GM23338 (cell line): Measurements from ENCODE around the gene PAFAH2. TPM values are rescaled to one million over a fixed set of nuclear protein-coding genes. Genes with fewer than 3 reads are reported as not detected.

Source experiments
- ATAC-seq: fragments of 200-7000 bp; cut with Tn5 transposase; 3 replicates; pipeline ENCODE4 v1.9.1; 2020
- DNase-seq: peaks from one replicate; pipeline ENCODE4 v3.0.0-alpha.2; 2015; ENCODE audit warnings: low spot score
- H2AFZ ChIP-seq: fragments of 200-600 bp; sonication (generic); 2 replicates; pipeline ENCODE4 v1.8.0; 2016; ENCODE audit warnings: antibody characterized with exemption, mild to moderate bottlenecking, moderate library complexity
- H3F3A ChIP-seq: fragments of 200-600 bp; sonication (generic); replicated peaks from 2 replicates; pipeline ENCODE4 v1.8.0; 2017; ENCODE audit warnings: antibody characterized with exemption, mixed run types, low read depth
- H3K27ac ChIP-seq: fragments of 200-600 bp; sonication (generic); 2 replicates; pipeline ENCODE4 v1.6.1; 2016; ENCODE audit warnings: low read depth
- H3K27me3 ChIP-seq: fragments of 200-600 bp; sonication (generic); 2 replicates; pipeline ENCODE4 v1.8.0; 2016; ENCODE audit warnings: mild to moderate bottlenecking, mixed run types, moderate library complexity; ENCODE audit not compliant: insufficient read depth
- H3K36me3 ChIP-seq: fragments of 200-600 bp; sonication (generic); 2 replicates; pipeline ENCODE4 v1.8.0; 2016; ENCODE audit warnings: mild to moderate bottlenecking; ENCODE audit not compliant: insufficient read depth
- H3K4me1 ChIP-seq: fragments of 200-600 bp; sonication (generic); 2 replicates; pipeline ENCODE4 v1.8.0; 2016; ENCODE audit warnings: mild to moderate bottlenecking, moderate library complexity; ENCODE audit not compliant: insufficient read depth
- H3K4me2 ChIP-seq: fragments of 200-600 bp; sonication (generic); 2 replicates; pipeline ENCODE4 v1.7.1; 2017; ENCODE audit warnings: mixed run types
- H3K4me3 ChIP-seq: fragments of 200-600 bp; sonication (generic); 2 replicates; pipeline ENCODE4 v1.6.1; 2016; ENCODE audit warnings: mixed run types
- H3K79me2 ChIP-seq: fragments of 200-600 bp; sonication (generic); replicated peaks from 2 replicates; pipeline ENCODE4 v1.8.0; 2017; ENCODE audit warnings: mild to moderate bottlenecking; ENCODE audit not compliant: insufficient read depth
- H3K9me2 ChIP-seq: fragments of 200-600 bp; sonication (generic); 2 replicates; pipeline ENCODE4 v1.8.0; 2017; ENCODE audit not compliant: insufficient read depth
- H4K20me1 ChIP-seq: fragments of 200-600 bp; sonication (generic); replicated peaks from 2 replicates; pipeline ENCODE4 v1.8.0; 2017; ENCODE audit warnings: mild to moderate bottlenecking; ENCODE audit not compliant: insufficient read depth
- H3K27ac Mint-ChIP-seq: 2 replicates; pipeline ENCODE4 v1.8.0; 2020; ENCODE audit warnings: inconsistent platforms, mild to moderate bottlenecking, moderate library complexity, mixed read lengths
- H3K27me3 Mint-ChIP-seq: 3 replicates; pipeline ENCODE4 v1.8.0; 2022; ENCODE audit warnings: low read depth, mild to moderate bottlenecking, moderate library complexity, mixed read lengths, inconsistent platforms; ENCODE audit not compliant: insufficient read depth, poor library complexity
- H3K36me3 Mint-ChIP-seq: 3 replicates; pipeline ENCODE4 v1.8.0; 2021; ENCODE audit warnings: low read depth, mild to moderate bottlenecking, inconsistent platforms, moderate library complexity, mixed read lengths
- H3K4me1 Mint-ChIP-seq: 3 replicates; pipeline ENCODE4 v1.8.0; 2020; ENCODE audit warnings: mild to moderate bottlenecking, inconsistent platforms, mixed read lengths
- H3K4me3 Mint-ChIP-seq: 3 replicates; pipeline ENCODE4 v1.8.0; 2021; ENCODE audit warnings: moderate library complexity, mild to moderate bottlenecking, inconsistent platforms, mixed read lengths
- H3K9me3 Mint-ChIP-seq: 3 replicates; pipeline ENCODE4 v1.8.0; 2020; ENCODE audit warnings: moderate library complexity, mild to moderate bottlenecking, inconsistent platforms, mixed read lengths
- CREB1 ChIP-seq: fragments of 250-450 bp; sonication (Bioruptor Pico); IDR thresholded peaks from 2 replicates; pipeline ENCODE4 v1.5.0; 2020; ENCODE audit warnings: low read depth, mild to moderate bottlenecking, moderate library complexity
- CTCF ChIP-seq, 2 experiments: fragments of 200-600 bp in 1 of 2; sonication (generic) in 1 of 2; conservative IDR thresholded peaks; 2 replicates each; pipeline versions ENCODE4 v1.5.1 to v1.6.1; 2016 to 2017; ENCODE audit warnings: antibody characterized with exemption in 2 of 2, low read depth in 2 of 2, mild to moderate bottlenecking in 2 of 2, moderate library complexity in 1 of 2
- ETS1 ChIP-seq: IDR thresholded peaks from 2 replicates; pipeline ENCODE4 v1.6.1; 2016; ENCODE audit warnings: antibody characterized with exemption
- EZH2 ChIP-seq: fragments of 200-600 bp; sonication (generic); IDR thresholded peaks from one replicate; pipeline ENCODE4 v1.8.0; 2017; ENCODE audit warnings: antibody characterized with exemption, mild to moderate bottlenecking, low read depth; ENCODE audit not compliant: unreplicated experiment
- EZH2phosphoT487 ChIP-seq: fragments of 200-600 bp; sonication (generic); IDR thresholded peaks from one replicate; pipeline ENCODE4 v1.8.1; 2018; ENCODE audit warnings: antibody characterized with exemption; ENCODE audit not compliant: unreplicated experiment
- JUNB ChIP-seq: IDR thresholded peaks from one replicate; pipeline ENCODE4 v1.6.1; 2016; ENCODE audit warnings: antibody characterized with exemption; ENCODE audit not compliant: unreplicated experiment
- NANOG ChIP-seq: IDR thresholded peaks from 2 replicates; pipeline ENCODE4 v1.6.1; 2016; ENCODE audit warnings: antibody characterized with exemption, borderline replicate concordance
- POLR2AphosphoS5 ChIP-seq: IDR thresholded peaks from 2 replicates; pipeline ENCODE4 v1.6.1; 2016; ENCODE audit warnings: antibody characterized with exemption, low read depth
- STAT1 ChIP-seq: IDR thresholded peaks from one replicate; pipeline ENCODE4 v1.6.1; 2016; ENCODE audit warnings: antibody characterized with exemption; ENCODE audit not compliant: unreplicated experiment
- ZNF114 ChIP-seq: fragments of 250-450 bp; sonication (Bioruptor Pico); IDR thresholded peaks from 2 replicates; pipeline ENCODE4 v1.5.0; 2020; ENCODE audit warnings: mild to moderate bottlenecking, moderate library complexity
- ZNF331 ChIP-seq: fragments of 250-450 bp; sonication (Bioruptor Pico); IDR thresholded peaks from 2 replicates; pipeline ENCODE4 v1.5.0; 2020; ENCODE audit warnings: low read depth, mild to moderate bottlenecking, moderate library complexity
- polyA plus RNA-seq: library from polyadenylated mRNA; unstranded; fragments of >200 nt; fragmentation: Nextera tagmentation; extraction: Ambion mirVana; gene quantifications from 2 replicates; pipeline ENCODE4 v1.2.1, GENCODE V29; 2016
- total RNA-seq: library from RNA; depleted of rRNA; stranded (reverse); fragments of >200 nt; shearing (Covaris generic); gene quantifications from 2 replicates; pipeline ENCODE4 v1.2.3, GENCODE V29; 2014
- TF ChIP-seq, protein P1 (sequence below): IDR thresholded peaks from one replicate; pipeline ENCODE4 v1.6.1; 2018; ENCODE audit warnings: antibody characterized with exemption; ENCODE audit not compliant: unreplicated experiment
- TF ChIP-seq, protein P2 (sequence below): fragments of 250-450 bp; sonication (Bioruptor Pico); IDR thresholded peaks from 2 replicates; pipeline ENCODE4 v1.5.0; 2020; ENCODE audit warnings: mild to moderate bottlenecking, moderate library complexity

Gene PAFAH2
- total and polyA plus RNA-seq, 2 experiments from 2014 or later, result 5.7 to 10.3 TPM

- H3K4me3 ChIP-seq, result no peak overlapping the region
- Mint-ChIP-seq H3K4me1 (peaks cover 12% of the 10 kb centered on the region; the same call in 2 of the 3 replicates), H3K27ac (no peak overlapping the region), H3K27me3 (peaks cover 9% of the 10 kb centered on the region), H3K9me3 (no peaks in the 10 kb centered on the region), H3K36me3 (peaks cover 34% of the 10 kb centered on the region), H3K4me3 (no peak overlapping the region)
- no peaks in the 10 kb centered on the region for H3K27me3 ChIP-seq
- H3K4me2 ChIP-seq, result no peak overlapping the region
- no peaks in the 10 kb centered on the region; the same call in none of the 2 replicates for H3K4me1 ChIP-seq
- no peaks in the 10 kb centered on the region for H3K79me2 ChIP-seq
- no peak overlapping the region for H2AFZ ChIP-seq
- 0 out of 2 replicates have a peak, but pooled peaks cover 7% of the 10 kb centered on the region for H3K36me3 ChIP-seq
- DNase-seq, result peak; percentile 32
- no peaks in the 10 kb centered on the region for H3F3A ChIP-seq
- TF ChIP-seq, protein P1, sequence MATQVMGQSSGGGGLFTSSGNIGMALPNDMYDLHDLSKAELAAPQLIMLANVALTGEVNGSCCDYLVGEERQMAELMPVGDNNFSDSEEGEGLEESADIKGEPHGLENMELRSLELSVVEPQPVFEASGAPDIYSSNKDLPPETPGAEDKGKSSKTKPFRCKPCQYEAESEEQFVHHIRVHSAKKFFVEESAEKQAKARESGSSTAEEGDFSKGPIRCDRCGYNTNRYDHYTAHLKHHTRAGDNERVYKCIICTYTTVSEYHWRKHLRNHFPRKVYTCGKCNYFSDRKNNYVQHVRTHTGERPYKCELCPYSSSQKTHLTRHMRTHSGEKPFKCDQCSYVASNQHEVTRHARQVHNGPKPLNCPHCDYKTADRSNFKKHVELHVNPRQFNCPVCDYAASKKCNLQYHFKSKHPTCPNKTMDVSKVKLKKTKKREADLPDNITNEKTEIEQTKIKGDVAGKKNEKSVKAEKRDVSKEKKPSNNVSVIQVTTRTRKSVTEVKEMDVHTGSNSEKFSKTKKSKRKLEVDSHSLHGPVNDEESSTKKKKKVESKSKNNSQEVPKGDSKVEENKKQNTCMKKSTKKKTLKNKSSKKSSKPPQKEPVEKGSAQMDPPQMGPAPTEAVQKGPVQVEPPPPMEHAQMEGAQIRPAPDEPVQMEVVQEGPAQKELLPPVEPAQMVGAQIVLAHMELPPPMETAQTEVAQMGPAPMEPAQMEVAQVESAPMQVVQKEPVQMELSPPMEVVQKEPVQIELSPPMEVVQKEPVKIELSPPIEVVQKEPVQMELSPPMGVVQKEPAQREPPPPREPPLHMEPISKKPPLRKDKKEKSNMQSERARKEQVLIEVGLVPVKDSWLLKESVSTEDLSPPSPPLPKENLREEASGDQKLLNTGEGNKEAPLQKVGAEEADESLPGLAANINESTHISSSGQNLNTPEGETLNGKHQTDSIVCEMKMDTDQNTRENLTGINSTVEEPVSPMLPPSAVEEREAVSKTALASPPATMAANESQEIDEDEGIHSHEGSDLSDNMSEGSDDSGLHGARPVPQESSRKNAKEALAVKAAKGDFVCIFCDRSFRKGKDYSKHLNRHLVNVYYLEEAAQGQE, result no peak
- no peak for TF ChIP-seq NANOG
- TF ChIP-seq JUNB, result no peak
- no peak for TF ChIP-seq ETS1
- no peak for TF ChIP-seq CTCF (conservative IDR thresholded peaks at IDR 0.05; ENCODE audit: low read depth in 2 of 2)
- TF ChIP-seq STAT1, result no peak
- TF ChIP-seq POLR2AphosphoS5, result no peak
- TF ChIP-seq EZH2phosphoT487, result no peak
- no peak for TF ChIP-seq CREB1
- no peak for TF ChIP-seq ZNF114 (CRISPR knock-in tag)
- TF ChIP-seq EZH2, result no peak
- no peak for TF ChIP-seq ZNF331 (CRISPR knock-in tag)
- TF ChIP-seq, protein P2, sequence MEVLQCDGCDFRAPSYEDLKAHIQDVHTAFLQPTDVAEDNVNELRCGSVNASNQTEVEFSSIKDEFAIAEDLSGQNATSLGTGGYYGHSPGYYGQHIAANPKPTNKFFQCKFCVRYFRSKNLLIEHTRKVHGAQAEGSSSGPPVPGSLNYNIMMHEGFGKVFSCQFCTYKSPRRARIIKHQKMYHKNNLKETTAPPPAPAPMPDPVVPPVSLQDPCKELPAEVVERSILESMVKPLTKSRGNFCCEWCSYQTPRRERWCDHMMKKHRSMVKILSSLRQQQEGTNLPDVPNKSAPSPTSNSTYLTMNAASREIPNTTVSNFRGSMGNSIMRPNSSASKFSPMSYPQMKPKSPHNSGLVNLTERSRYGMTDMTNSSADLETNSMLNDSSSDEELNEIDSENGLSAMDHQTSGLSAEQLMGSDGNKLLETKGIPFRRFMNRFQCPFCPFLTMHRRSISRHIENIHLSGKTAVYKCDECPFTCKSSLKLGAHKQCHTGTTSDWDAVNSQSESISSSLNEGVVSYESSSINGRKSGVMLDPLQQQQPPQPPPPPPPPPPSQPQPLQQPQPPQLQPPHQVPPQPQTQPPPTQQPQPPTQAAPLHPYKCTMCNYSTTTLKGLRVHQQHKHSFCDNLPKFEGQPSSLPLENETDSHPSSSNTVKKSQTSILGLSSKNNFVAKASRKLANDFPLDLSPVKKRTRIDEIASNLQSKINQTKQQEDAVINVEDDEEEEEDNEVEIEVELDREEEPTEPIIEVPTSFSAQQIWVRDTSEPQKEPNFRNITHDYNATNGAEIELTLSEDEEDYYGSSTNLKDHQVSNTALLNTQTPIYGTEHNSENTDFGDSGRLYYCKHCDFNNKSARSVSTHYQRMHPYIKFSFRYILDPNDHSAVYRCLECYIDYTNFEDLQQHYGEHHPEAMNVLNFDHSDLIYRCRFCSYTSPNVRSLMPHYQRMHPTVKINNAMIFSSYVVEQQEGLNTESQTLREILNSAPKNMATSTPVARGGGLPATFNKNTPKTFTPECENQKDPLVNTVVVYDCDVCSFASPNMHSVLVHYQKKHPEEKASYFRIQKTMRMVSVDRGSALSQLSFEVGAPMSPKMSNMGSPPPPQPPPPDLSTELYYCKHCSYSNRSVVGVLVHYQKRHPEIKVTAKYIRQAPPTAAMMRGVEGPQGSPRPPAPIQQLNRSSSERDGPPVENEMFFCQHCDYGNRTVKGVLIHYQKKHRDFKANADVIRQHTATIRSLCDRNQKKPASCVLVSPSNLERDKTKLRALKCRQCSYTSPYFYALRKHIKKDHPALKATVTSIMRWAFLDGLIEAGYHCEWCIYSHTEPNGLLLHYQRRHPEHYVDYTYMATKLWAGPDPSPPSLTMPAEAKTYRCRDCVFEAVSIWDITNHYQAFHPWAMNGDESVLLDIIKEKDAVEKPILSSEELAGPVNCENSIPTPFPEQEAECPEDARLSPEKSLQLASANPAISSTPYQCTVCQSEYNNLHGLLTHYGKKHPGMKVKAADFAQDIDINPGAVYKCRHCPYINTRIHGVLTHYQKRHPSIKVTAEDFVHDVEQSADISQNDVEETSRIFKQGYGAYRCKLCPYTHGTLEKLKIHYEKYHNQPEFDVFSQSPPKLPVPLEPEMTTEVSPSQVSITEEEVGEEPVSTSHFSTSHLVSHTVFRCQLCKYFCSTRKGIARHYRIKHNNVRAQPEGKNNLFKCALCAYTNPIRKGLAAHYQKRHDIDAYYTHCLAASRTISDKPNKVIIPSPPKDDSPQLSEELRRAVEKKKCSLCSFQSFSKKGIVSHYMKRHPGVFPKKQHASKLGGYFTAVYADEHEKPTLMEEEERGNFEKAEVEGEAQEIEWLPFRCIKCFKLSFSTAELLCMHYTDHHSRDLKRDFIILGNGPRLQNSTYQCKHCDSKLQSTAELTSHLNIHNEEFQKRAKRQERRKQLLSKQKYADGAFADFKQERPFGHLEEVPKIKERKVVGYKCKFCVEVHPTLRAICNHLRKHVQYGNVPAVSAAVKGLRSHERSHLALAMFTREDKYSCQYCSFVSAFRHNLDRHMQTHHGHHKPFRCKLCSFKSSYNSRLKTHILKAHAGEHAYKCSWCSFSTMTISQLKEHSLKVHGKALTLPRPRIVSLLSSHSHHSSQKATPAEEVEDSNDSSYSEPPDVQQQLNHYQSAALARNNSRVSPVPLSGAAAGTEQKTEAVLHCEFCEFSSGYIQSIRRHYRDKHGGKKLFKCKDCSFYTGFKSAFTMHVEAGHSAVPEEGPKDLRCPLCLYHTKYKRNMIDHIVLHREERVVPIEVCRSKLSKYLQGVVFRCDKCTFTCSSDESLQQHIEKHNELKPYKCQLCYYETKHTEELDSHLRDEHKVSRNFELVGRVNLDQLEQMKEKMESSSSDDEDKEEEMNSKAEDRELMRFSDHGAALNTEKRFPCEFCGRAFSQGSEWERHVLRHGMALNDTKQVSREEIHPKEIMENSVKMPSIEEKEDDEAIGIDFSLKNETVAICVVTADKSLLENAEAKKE (CRISPR knock-in tag), result no peak
- ATAC-seq, result peak; percentile 99
- no peaks in the 10 kb centered on the region; the same call in 1 of the 2 replicates for H4K20me1 ChIP-seq
- no peaks in the 10 kb centered on the region for H3K9me2 ChIP-seq
- H3K27ac ChIP-seq, result no peak overlapping the region
Measured at GRCh38 chr1:25971066-25971810, 26.6 kb downstream of the PAFAH2 start.
